CD4-positive, alpha-beta T cell treated with Interleukin-17A for 4 hours (primary cell): ENCODE data around the gene PAX8.

Experiments used
- DNase-seq: peaks from one replicate; pipeline ENCODE4 v3.0.0-alpha.2; 2020; ENCODE audit warnings: mixed read lengths

Gene PAX8

DNA sequence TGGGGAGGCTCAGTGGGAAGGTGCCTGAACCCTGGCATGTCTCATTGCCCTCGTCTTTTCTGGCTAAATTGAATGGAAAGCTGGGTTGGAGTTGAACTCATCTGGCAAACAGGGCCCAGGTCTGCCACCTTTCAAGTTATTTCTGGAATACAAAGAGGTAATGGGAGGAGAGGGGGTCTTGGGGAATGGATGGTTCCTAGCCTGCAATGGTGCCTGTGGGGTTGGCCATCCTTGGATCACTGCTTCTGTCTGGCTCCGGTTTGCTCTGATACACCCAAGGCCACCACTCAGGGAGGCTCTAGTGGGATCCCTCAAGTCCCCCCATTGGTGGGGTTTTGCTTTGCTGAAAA lies 59.7 kb downstream of the PAX8 start:
- no peak for DNase-seq

DNA sequence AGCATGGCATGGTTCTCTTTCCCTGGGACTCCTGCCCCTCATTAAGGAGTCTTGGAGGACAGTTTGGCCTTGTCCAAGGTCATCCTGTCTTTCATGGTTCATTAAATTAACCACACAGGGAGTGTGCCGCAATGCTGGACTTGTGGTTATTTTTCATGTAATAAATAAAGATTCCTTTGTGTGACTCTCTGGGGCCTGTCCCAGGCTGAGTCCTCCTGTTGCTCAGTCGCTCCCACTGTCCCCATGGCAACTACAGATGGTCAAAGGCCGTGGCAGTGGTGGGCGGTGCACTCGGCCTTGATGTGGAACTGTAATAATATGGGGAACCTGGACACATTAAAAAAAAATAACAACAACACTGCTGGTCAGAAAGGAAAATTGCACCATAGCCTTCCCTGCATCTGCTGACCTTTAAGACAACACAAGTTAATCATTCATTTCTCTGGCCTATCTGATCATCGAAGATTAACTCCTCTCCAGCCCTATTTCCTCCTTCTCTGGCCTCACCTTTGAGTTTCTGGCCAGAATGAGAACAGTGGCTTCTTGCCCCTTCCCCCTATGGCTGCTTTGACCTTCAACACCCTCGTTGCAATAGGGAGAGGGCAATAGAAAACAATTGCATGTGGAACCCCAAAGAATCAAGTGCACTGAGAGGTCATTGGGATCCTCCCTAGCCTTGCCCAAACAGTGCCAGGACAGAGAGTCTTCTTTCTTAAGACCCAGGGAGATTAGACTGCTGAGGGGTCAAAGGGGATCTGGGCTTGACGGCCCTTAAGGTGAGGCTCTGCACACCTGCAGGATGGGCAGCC lies 60.2 kb downstream of the PAX8 start:
- no peak for DNase-seq

DNA sequence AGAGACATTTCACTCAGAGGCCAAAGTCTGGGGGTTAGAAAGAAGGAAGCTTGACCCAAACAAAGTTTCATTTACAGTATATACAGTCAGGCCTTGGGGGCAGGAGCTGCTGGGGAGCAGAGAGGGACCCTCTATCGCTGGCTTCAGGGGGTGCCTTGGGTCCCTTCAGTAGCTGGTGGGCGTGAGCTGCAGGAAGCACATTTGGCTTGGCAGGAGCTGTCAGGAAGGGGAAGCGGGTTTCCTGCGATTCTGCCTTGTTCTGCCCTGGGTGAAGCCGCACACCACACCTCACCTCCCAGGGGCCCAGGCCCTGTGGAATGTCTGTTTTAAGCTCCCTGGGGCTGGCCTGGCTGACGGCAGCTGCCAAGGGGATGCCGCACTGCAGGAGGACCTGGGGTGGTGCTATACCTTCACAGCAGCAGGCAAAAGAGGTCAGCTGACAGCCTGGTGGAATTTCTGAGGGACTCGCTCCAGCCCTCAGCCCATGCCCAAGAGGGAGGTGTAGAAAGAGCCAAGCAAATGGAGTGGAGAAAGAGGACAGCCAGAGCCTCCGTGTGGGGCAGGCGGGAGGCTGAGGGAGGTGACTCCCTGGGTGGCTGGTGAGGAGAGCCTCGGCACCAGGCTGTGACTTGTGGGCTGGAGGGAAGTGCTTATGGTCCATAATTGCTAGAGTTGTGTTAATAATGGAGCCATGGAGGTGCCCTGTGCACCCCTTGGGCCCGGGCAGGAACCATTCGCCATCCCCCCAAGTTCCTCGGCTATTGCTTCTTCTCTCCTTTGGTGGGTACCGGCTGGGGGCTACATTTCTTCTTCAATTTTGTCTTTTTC lies 61.1 kb downstream of the PAX8 start:
- DNase-seq, result no peak

DNA sequence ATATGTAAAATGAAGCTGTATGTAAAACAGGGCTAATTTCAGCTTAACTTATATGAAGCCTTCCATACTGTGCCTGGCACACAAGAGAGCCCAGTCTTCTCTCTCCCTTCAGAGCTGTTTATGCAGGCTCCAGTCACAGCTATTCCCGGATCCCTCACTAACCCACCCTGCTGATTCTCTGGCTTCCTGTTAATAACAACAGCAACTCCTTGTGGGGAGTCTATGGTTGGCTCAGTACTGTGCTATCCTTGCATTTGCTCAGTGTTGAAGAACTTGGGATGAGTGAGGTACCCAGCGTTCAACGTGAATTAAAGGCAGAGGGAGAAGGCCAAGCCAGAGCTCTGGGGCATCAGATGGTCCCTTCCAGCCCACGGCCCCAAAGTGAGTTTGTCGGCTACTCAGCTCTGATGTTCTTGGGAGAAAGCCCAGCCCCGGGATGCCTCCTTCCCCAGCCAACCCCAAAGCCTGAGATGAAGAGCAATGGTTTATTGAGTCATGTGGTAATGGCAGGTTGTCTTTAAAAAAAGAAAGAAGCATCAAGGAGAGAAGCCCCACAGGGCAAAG lies 61.7 kb downstream of the PAX8 start:
- no peak for DNase-seq

DNA sequence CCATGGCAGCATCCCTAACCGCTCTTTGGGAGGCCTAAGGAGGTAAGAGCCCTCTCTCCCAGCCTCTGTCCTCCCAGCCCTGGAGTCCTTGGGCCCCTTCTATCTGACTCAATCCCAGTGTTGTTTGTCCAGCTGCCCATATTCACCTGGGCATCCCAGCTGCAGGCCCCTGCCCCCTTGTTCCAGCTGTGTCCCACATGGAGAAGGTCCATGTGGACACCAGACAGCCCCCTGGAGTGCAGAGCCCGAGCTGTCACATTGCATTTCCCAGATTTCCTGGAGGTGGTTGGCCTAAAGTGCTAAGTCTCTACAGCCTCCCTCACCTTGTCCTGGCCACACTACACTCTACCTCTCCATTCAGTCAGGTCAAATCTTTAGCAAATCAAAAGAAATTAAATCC lies 62.4 kb downstream of the PAX8 start:
- DNase-seq, result no peak

DNA sequence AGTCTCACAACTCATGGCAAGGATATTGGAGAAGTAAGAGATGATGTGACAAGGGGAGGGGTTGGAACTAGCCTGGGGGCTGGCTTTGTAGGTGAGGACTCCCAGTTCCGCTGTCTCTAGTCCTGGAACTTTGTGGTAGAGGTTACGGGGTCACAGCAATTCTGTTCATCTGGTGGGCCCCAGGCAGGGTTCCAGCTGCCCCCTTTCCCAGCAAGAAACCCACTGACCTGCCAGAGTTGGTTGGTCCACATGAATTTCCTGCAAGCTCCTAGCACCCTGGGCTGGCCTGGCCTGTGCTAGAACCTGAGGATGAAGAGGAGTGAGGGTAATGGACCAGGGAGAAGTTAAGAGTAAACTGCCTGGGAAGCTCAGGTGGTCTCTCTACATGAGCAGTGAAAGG lies 63.7 kb downstream of the PAX8 start:
- no peak for DNase-seq

DNA sequence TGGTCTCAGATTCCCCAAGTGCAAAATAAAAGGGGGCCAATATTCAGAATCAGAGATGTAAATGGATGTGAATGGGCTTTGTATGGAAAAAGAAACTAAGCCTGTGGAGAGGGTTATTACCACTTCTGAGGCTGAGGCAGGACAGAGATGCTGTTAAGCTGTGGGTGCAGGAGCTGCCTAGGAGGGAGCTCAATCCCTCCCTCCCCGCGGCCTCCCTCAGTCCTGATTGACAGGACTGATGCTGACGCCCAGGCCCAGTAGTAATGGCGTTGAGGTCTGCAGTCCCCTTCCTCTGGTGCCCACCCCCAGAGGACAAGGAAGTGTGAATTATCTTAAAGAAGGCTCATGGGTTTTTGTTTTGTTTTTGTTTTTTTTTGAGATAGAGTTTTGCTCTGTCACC lies 64.6 kb downstream of the PAX8 start:
- DNase-seq, result no peak

DNA sequence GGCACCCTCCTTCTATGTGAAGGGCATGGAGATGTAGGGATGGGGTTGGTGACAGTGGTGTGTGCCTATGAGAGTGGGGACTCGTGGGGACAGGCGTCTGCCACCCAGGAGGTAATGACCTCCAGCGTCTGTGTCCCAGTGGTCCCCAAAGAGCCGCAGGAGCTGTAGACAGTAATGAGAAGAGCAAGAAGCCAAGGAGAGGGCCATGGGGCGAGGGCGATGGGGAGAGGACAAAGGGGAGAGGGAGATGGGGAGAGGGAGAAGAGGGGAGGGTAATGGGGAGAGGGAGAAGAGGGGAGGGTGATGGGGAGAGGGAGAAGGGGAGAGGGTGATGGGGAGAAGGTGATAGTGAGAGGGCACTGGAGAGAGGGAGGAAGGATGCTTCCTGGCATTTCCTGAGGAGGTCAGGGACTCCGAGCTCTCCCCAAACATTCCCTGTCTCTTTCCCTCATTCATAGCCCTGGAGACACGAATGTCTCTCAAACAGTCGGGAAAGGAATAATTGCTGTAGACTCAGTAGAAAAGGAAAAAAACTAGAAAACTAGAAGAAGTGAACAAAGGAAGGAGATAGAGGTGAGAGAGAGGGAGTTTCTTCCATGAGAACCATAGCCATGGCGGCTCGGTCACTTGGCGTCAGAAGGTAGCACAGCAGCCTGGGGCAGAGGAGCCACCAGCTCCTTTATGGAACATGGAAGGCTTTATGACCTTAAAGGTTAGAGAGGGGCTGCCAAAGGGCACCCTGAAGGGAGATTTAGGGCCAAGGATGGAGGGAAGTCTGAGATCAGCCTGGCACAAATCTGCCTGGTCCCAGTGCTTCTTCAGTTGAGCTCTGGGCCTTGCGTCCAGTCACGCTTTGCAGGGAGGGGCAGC lies 65.4 kb downstream of the PAX8 start:
- DNase-seq, result no peak

DNA sequence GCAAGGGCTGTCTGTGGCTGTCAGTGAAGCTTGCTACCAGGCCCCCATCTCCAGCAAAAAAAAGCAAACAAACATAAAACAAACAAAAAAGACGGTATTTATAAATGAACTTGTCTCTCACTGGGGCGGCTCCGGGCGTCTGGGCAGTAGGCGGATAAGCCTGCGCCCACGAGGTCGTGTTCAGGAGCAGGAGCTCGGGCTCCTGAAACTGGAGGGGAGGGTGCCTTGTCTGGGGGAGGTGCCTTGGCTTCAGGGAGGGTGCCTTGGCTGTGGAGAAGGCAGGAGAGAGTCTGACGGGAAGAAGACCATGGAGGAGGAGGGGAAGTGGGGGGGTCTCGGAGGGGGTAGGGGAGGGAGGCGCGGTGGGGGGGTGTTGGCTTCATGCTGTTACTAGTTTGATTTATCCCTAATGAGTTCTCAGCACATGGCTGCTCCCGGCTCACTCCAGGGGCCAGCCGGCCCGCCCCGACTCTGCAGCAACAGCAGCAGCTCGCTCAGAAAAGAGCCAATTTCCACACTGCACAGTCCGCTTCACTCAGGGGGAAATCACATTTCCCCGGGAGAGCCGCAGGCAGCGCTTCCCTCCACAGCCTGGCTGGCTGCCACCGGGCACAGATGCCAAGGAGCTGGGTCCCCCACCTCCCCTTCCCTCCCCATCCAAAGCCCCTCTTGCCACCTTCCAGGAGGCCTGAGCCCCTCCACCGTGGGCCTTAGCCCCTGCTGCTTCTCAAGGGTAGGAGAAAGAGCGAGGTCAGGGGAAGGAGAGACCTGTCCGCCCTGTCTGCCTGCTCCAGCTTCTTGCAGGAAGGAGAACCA lies 66.3 kb downstream of the PAX8 start:
- no peak for DNase-seq

DNA sequence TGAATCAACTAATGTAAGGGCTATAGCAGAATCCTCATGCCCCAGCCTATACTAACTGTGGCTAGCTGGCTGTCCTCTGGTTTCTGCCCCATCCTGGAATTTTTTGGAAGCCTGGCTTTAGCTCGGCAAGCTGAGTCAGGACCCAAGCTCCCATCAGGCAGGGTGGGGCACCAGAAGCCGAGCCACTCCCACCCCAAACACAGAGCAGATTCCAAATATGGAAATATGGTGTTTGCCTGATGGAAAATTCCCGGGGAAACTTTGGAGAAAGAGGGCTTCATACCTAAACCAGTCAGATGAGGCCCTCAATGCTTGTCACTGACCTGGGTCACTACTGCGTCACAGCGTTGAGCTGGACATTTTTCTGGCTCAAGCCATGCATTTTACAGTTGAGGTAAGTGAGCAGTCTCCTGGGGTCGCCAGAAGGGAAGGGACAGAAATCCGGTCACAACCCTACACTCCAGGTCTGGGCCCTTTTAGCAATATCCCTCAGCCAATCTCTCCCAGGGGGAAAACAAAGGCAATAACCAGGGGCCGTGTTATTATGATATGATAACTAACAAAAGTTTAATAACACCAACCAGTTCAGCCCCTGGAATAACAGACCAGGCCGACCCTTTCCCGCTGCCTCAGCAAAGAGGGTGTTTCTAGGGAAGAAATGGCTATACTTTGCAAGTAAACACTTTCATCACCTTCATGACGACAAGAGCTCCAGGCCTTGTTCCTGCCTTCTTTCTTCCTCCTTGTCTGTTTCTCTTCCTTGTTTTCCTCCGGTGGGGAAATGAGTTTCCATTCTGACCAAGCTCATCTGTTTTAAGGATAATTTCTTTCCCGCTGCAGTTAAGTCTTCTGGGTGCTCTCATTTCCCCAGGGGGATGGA lies 67.3 kb downstream of the PAX8 start:
- DNase-seq, result no peak

DNA sequence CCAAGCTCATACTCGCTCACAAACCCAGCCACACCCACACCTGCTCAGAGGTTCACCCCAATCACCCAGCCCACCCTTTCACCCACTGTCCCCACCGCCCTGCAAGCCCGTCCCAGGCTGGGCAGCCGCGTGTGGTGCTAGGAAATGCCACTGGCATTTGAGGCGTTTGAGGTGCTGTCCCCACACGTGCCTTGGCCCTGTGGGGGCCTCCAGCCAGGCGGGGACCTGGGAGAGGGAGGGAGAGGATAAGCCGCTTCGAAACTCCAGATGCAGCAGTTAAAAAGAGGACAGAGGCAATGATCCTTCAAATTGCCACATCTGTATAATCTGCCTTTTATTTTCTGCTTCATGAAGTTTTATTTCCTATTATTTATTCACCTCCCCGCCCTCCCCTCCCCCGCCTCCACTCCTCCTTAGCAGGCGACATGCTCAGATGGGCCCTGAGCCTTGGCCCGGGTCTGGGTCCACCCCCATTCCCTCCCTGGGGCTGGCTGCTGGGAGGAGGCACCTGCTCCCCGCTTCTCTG lies 69.0 kb downstream of the PAX8 start:
- no peak for DNase-seq

DNA sequence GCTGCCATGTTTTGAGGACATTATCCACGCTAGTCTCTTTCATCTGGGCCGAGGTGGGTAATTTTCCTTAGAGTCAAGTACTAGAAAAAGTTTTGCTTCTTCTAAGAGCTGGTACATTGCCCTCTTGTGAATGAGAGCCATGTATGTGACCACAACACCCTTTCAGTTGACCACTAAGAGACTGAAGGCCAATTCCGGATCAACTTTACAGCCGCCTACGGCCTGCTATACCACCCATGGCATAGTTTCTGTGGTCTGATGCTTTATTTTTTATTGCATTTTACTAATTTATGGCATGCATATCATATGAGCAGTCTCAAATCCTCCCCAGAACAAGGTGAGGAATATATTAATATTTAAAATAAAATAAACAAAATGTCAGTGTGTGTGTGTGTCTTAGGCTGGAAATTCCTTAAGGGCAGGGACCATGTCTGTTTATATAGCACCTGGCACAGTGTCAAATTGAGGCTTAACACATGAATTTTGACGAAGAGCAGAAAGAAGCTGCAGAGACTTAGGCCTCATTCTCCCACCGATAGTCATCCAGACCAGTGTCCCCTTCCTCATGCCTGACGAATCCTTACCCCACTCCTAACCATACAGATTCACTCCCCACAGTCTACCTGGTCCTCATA lies 69.6 kb downstream of the PAX8 start:
- DNase-seq, result no peak

DNA sequence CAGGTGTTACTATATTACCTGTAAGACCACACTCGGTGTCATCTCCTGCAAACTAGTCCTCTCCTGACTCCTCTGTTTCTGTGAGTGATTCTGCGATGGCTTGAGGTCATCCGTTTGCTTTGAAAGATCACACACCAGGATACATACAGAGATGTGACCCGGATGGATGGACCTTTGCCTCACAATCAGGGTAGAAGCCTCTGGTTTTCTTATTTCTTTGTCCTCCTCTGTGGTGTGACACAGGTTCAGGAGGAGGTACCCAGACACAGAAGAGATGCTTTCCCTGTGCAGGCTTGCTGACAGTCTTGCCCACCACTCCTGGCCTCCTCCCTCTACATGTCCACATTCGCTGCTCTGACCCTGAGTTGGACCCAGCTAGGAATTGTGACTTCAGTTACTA lies 70.3 kb downstream of the PAX8 start:
- no peak for DNase-seq

DNA sequence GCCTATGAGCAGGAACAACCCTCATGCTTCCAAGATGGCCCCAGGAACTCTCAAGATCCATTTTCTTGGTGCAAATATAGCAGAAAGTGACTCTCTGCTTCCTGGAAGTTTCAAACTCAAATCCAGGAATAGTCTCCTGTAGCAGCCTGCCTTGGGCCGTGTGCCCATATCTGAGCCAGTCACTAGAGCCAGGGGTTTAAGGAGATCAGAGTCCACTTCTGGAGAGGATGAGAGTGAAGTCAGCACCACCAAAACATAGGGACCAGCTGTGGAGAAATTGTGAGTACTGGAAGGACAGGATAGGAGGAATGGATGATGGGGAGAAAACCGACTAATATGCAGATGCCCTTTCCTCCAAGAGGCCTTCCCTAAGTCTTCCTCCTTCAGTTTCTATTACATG lies 71.7 kb downstream of the PAX8 start:
- no peak for DNase-seq

DNA sequence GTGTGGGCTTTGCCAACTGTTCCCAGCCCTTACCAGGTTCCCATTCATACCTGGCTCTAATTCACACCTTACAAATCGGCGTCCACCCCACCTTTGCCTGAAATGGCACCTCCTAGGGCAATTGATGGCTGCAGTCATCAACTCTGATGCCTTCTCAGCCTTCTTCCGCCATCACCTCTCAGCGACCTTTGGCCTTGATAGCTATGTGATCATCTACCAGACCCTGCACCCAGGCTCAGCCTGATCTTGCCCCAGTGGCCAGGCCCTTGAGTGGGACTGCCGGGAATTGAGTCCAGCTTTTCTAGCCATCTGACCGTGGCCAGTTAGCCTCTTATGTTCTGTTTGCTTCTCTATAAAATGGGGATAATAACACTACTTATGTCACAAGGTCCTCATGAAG lies 72.5 kb downstream of the PAX8 start:
- no peak for DNase-seq

DNA sequence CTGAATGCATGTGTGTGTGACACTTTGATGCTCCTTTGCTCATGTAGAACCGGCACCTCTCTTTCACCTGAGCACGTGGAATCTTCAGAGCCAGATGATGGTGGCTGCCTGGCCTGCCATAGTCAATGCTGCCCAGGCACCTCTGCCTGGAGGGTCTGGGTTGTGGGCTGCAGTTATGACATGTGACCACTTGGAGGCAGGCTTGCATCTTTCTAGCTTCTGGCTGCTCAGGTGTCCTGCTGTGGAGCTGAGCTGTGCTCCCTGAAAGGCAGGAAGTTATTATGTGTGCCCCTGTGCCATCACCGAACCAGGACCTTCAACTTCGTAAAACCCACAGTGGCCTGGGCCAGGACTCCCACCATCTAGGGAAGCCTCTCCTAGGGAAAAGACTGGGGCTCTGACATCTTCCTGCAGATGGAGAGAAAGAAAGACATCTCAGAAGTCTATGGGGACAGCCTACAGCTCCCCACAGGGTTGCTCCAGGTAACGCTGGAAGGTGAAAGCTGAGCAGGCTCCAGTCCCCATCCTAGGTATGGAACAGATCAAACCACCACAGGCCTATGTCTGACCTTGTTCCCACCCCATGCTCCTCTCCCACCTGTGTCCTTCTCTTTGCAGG lies 74.7 kb downstream of the PAX8 start:
- peak; percentile 82 for DNase-seq

DNA sequence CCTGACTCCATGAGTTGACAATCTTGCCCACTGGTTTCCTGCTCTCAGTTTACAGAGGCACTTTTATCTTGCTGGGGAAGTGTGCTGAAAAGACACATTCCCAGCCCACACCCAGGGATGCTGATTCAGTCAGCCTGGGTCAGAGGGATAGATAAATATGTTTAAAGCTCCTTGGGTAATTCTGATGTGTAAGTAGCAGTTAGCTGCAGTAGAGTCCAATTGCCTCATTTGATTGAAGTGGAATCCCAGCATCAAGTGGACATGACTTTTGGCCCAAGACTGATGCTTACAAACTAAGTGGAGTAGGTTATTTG lies 75.5 kb downstream of the PAX8 start:
- no peak for DNase-seq

DNA sequence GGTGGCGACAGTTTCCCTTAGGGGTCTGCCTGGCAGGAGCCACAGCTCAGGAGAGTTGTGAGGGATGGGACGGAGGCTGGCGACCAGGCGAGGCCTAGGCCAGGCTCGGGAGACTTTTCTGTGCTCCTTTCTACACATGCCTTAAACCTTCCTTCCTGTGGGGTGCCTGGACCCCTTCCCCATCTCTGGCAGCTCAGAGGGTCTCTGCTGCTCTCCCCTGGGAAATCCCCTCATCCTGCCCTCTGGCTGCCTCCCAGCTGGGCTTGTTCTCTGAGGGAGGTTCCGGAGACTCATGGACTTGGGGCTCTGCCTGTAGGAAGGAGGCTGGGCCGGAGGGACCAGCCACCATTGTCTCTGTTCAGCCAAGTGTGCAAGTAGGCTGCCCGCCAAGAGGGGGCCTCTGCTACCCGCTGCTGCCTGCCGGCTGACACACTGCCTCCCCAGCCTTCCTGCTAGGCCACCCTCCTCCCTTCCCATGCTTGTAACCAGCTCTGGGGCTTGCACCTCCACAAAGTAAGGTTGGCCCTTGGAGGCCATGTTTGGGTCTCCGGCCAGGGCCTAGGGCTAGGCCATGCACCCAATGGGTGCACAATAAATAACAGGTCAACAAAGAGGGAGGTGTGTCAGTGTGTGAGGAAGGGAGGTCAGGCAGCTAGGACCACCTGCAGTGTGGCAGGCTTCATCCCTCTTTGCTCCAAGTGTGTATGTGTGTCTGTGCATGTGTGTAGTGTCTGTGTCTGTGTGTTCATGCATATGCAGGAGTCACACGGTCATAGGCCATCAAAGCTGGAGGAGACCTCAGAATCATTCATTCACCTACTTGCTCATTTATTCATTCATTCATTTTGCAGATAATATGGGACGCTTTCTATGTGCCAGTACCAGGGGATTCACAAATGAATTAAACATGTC lies 76.2 kb downstream of the PAX8 start:
- DNase-seq, result no peak
